Activated T-cell treated with anti-CD3 and anti-CD28 coated beads, Interleukin-2, amount 50 U/mL, for 24 hours (primary cell): ENCODE results near the gene NPHP4.

ENCODE experiments used
- DNase-seq: peaks from one replicate; pipeline ENCODE4 v3.0.0-alpha.2; 2020
- H3K27ac Mint-ChIP-seq: 2 replicates; pipeline ENCODE4 v1.8.0; 2020; ENCODE audit warnings: mild to moderate bottlenecking, mixed read lengths
- H3K27me3 Mint-ChIP-seq: 2 replicates; pipeline ENCODE4 v1.8.0; 2020; ENCODE audit warnings: mixed read lengths
- H3K36me3 Mint-ChIP-seq: 2 replicates; pipeline ENCODE4 v1.8.0; 2020; ENCODE audit warnings: low read depth, mixed read lengths
- H3K4me1 Mint-ChIP-seq: 2 replicates; pipeline ENCODE4 v1.8.0; 2020; ENCODE audit warnings: low read depth, mixed read lengths
- H3K4me3 Mint-ChIP-seq: 2 replicates; pipeline ENCODE4 v1.8.0; 2020; ENCODE audit warnings: mild to moderate bottlenecking, moderate library complexity, mixed read lengths
- H3K9me3 Mint-ChIP-seq: 2 replicates; pipeline ENCODE4 v1.8.0; 2020; ENCODE audit warnings: mixed read lengths

The NPHP4 gene

GRCh38 chr1:6002714-6003501, 10.7 kb upstream of the NPHP4 start:
- no peak overlapping the region for H3K4me3 Mint-ChIP-seq
- DNase-seq = no peak
- H3K27me3 Mint-ChIP-seq = no peaks in the 10 kb centered on the region
- H3K4me1 Mint-ChIP-seq = peaks cover 44% of the 10 kb centered on the region
- no peaks in the 10 kb centered on the region for H3K9me3 Mint-ChIP-seq
- H3K27ac Mint-ChIP-seq = no peak overlapping the region
- peaks cover 4% of the 10 kb centered on the region for H3K36me3 Mint-ChIP-seq

GRCh38 chr1:6001992-6002576, 9.9 kb upstream of the NPHP4 start:
- Mint-ChIP-seq H3K27me3 (no peaks in the 10 kb centered on the region), H3K9me3 (no peaks in the 10 kb centered on the region), H3K4me1 (peaks cover 40% of the 10 kb centered on the region), H3K4me3 (no peak overlapping the region), H3K36me3 (peaks cover 8% of the 10 kb centered on the region), H3K27ac (no peak overlapping the region)
- DNase-seq = no peak

GRCh38 chr1:6000444-6001288, 8.4 kb upstream of the NPHP4 start:
- Mint-ChIP-seq H3K36me3 (peaks cover 18% of the 10 kb centered on the region), H3K4me3 (no peak overlapping the region), H3K27me3 (no peaks in the 10 kb centered on the region), H3K27ac (no peak overlapping the region), H3K4me1 (peaks cover 37% of the 10 kb centered on the region), H3K9me3 (no peaks in the 10 kb centered on the region)
- DNase-seq = no peak

- no peaks in the 10 kb centered on the region for H3K27me3 Mint-ChIP-seq
- peaks cover 42% of the 10 kb centered on the region for H3K4me1 Mint-ChIP-seq
- DNase-seq = no peak
- no peaks in the 10 kb centered on the region for H3K9me3 Mint-ChIP-seq
- peaks cover 18% of the 10 kb centered on the region for H3K36me3 Mint-ChIP-seq
- H3K4me3 Mint-ChIP-seq = no peak overlapping the region
- H3K27ac Mint-ChIP-seq = no peak overlapping the region
These were observed 7.7 kb upstream of the NPHP4 start for GRCh38 chr1:5999711-6000443.

- H3K4me1 Mint-ChIP-seq = peaks cover 46% of the 10 kb centered on the region
- H3K27ac Mint-ChIP-seq = no peak overlapping the region
- no peak overlapping the region for H3K4me3 Mint-ChIP-seq
- no peaks in the 10 kb centered on the region for H3K9me3 Mint-ChIP-seq
- DNase-seq = no peak
- no peaks in the 10 kb centered on the region for H3K27me3 Mint-ChIP-seq
- peaks cover 18% of the 10 kb centered on the region for H3K36me3 Mint-ChIP-seq
These were observed 6.7 kb upstream of the NPHP4 start for GRCh38 chr1:5998906-5999301.

- Mint-ChIP-seq H3K9me3 (no peaks in the 10 kb centered on the region), H3K4me1 (peaks cover 48% of the 10 kb centered on the region), H3K36me3 (peaks cover 23% of the 10 kb centered on the region), H3K27me3 (no peaks in the 10 kb centered on the region), H3K27ac (peak overlapping the region; percentile 8), H3K4me3 (no peak overlapping the region)
- no peak for DNase-seq
These were observed 6.1 kb upstream of the NPHP4 start for GRCh38 chr1:5998051-5998905.

GRCh38 chr1:5997316-5997715, 5.1 kb upstream of the NPHP4 start:
- DNase-seq = no peak
- Mint-ChIP-seq H3K4me3 (no peak overlapping the region), H3K27me3 (no peaks in the 10 kb centered on the region), H3K27ac (no peak overlapping the region), H3K4me1 (peaks cover 44% of the 10 kb centered on the region), H3K9me3 (no peaks in the 10 kb centered on the region), H3K36me3 (peaks cover 27% of the 10 kb centered on the region)

- H3K9me3 Mint-ChIP-seq = no peaks in the 10 kb centered on the region
- H3K4me1 Mint-ChIP-seq = peaks cover 39% of the 10 kb centered on the region
- no peak overlapping the region for H3K4me3 Mint-ChIP-seq
- peaks cover 27% of the 10 kb centered on the region for H3K36me3 Mint-ChIP-seq
- no peaks in the 10 kb centered on the region for H3K27me3 Mint-ChIP-seq
- DNase-seq = no peak
- H3K27ac Mint-ChIP-seq = no peak overlapping the region
These were observed 4.5 kb upstream of the NPHP4 start for GRCh38 chr1:5996641-5997270.

- Mint-ChIP-seq H3K36me3 (peaks cover 27% of the 10 kb centered on the region), H3K4me3 (no peak overlapping the region), H3K27me3 (no peaks in the 10 kb centered on the region), H3K9me3 (no peaks in the 10 kb centered on the region), H3K4me1 (peaks cover 42% of the 10 kb centered on the region), H3K27ac (no peak overlapping the region)
- no peak for DNase-seq
These were observed 3.8 kb upstream of the NPHP4 start for GRCh38 chr1:5995871-5996630.

- no peaks in the 10 kb centered on the region for H3K27me3 Mint-ChIP-seq
- no peaks in the 10 kb centered on the region for H3K9me3 Mint-ChIP-seq
- H3K36me3 Mint-ChIP-seq = peaks cover 27% of the 10 kb centered on the region
- peaks cover 42% of the 10 kb centered on the region for H3K4me1 Mint-ChIP-seq
- peak overlapping the region; percentile 84 for H3K27ac Mint-ChIP-seq
- DNase-seq = peak; percentile 65
- peak overlapping the region; percentile 96 for H3K4me3 Mint-ChIP-seq
These were observed 2.7 kb upstream of the NPHP4 start for GRCh38 chr1:5994713-5995621.

- Mint-ChIP-seq H3K36me3 (peaks cover 24% of the 10 kb centered on the region), H3K27me3 (no peaks in the 10 kb centered on the region), H3K27ac (peak overlapping the region; percentile 84), H3K4me1 (peaks cover 36% of the 10 kb centered on the region), H3K4me3 (peak overlapping the region; percentile 96), H3K9me3 (no peaks in the 10 kb centered on the region)
- peak; percentile 50 for DNase-seq
These were observed 1.6 kb upstream of the NPHP4 start for GRCh38 chr1:5993556-5994491.
